GM13977 (cell line): ENCODE data around the gene KCNQ1.
"Not testable (repeated sequence)": the region's sequence is repeated elsewhere in the genome, so short reads cannot be mapped to it uniquely, and the experiment has no call there.

Experiments
- DNase-seq: peaks from one replicate; pipeline ENCODE4 v3.0.0; 2012; ENCODE audit warnings: low spot score
- CTCF ChIP-seq: IDR thresholded peaks from 2 replicates; pipeline ENCODE4 v1.5.1; 2012; ENCODE audit warnings: mild to moderate bottlenecking, control low read depth; ENCODE audit not compliant: insufficient read depth; ENCODE audit errors: extremely low read depth, missing control alignments
- in situ Hi-C: fragments of 300-500 bp; cut with MboI; formaldehyde crosslinking; loops from one replicate; pipeline ENCODE4 v1.12.0; 2022; ENCODE audit warnings: low sequenced_read_pairs, low pct_unique_long_range_greater_than_20kb, mixed read lengths, inconsistent platforms; ENCODE audit not compliant: unreplicated experiment

KCNQ1 gene

GRCh38 chr11:2612884-2613571 lies 168.2 kb downstream of the KCNQ1 start:
- no peak for TF ChIP-seq CTCF
- DNase-seq, result no peak
- in situ Hi-C loops, result no loop called here

GRCh38 chr11:2621894-2622293 lies 177.1 kb downstream of the KCNQ1 start:
- in situ Hi-C loops, result no loop called here
- DNase-seq, result no peak

GRCh38 chr11:2625183-2625582 lies 180.4 kb downstream of the KCNQ1 start:
- in situ Hi-C loops, result no loop called here
- TF ChIP-seq CTCF, result no peak
- DNase-seq, result no peak

More at GRCh38 chr11:2621894-2622293, 177.1 kb downstream of the KCNQ1 start:
- TF ChIP-seq CTCF, result no peak

GRCh38 chr11:2630679-2631078 lies 185.9 kb downstream of the KCNQ1 start:
- no peak for DNase-seq
- in situ Hi-C loops, result no loop called here
- no peak for TF ChIP-seq CTCF

- TF ChIP-seq CTCF, result no peak
- in situ Hi-C loops, result no loop called here
- DNase-seq, result no peak
Measured at GRCh38 chr11:2631161-2631560, 186.4 kb downstream of the KCNQ1 start.

- in situ Hi-C loops, DNase-seq: not testable (repeated sequence)
Measured at GRCh38 chr11:2639763-2640162, 195.0 kb downstream of the KCNQ1 start.

- in situ Hi-C loops, result no loop called here
- no peak for DNase-seq
- no peak for TF ChIP-seq CTCF
Measured at GRCh38 chr11:2641623-2642022, 196.8 kb downstream of the KCNQ1 start.
